GM23338 (cell line): Measurements from ENCODE around the gene CMC1.

Source experiments
- EZH2phosphoT487 ChIP-seq: fragments of 200-600 bp; sonication (generic); IDR thresholded peaks from one replicate; pipeline ENCODE4 v1.8.1; 2018; ENCODE audit warnings: antibody characterized with exemption; ENCODE audit not compliant: unreplicated experiment
- POLR2AphosphoS5 ChIP-seq: IDR thresholded peaks from 2 replicates; pipeline ENCODE4 v1.6.1; 2016; ENCODE audit warnings: antibody characterized with exemption, low read depth
- REST ChIP-seq: IDR thresholded peaks from one replicate; pipeline ENCODE4 v1.6.1; 2018; ENCODE audit warnings: antibody characterized with exemption; ENCODE audit not compliant: unreplicated experiment
- ZNF331 ChIP-seq: fragments of 250-450 bp; sonication (Bioruptor Pico); IDR thresholded peaks from 2 replicates; pipeline ENCODE4 v1.5.0; 2020; ENCODE audit warnings: low read depth, mild to moderate bottlenecking, moderate library complexity
- TF ChIP-seq, protein P1 (sequence below), 2 experiments: fragments of 200-600 bp in 1 of 2; sonication (generic) in 1 of 2; conservative IDR thresholded peaks; 2 replicates each; pipeline versions ENCODE4 v1.5.1 to v1.6.1; 2016 to 2017; ENCODE audit warnings: antibody characterized with exemption in 2 of 2, low read depth in 2 of 2, mild to moderate bottlenecking in 2 of 2, moderate library complexity in 1 of 2

GRCh38 chr3:28335246-28335645 is 93.8 kb downstream of the CMC1 start:
- TF ChIP-seq, protein P1, sequence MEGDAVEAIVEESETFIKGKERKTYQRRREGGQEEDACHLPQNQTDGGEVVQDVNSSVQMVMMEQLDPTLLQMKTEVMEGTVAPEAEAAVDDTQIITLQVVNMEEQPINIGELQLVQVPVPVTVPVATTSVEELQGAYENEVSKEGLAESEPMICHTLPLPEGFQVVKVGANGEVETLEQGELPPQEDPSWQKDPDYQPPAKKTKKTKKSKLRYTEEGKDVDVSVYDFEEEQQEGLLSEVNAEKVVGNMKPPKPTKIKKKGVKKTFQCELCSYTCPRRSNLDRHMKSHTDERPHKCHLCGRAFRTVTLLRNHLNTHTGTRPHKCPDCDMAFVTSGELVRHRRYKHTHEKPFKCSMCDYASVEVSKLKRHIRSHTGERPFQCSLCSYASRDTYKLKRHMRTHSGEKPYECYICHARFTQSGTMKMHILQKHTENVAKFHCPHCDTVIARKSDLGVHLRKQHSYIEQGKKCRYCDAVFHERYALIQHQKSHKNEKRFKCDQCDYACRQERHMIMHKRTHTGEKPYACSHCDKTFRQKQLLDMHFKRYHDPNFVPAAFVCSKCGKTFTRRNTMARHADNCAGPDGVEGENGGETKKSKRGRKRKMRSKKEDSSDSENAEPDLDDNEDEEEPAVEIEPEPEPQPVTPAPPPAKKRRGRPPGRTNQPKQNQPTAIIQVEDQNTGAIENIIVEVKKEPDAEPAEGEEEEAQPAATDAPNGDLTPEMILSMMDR (conservative IDR thresholded peaks at IDR 0.05; ENCODE audit: low read depth in 2 of 2): no peak
- TF ChIP-seq EZH2phosphoT487: no peak
- no peak for TF ChIP-seq REST
- no peak for TF ChIP-seq ZNF331 (CRISPR knock-in tag)
- TF ChIP-seq POLR2AphosphoS5: no peak
